Endothelial cell of umbilical vein (primary cell): ENCODE results near the gene CDC42EP3. TPM values are rescaled to one million over a fixed set of nuclear protein-coding genes. Genes with fewer than 3 reads are reported as not detected.

Experiments
- BruUV-seq: library from RNA; stranded (reverse); fragments of 400-500 nt; replicated peaks from 2 replicates; lab custom pipeline; 2021; lab: Mats Ljungman, UMichigan
- CTCF ChIA-PET: fragments of 300-600, 350-600 bp; sonication (Branson Sonifier 250); formaldehyde crosslinking; loops from one replicate; lab custom pipeline; 2021; ENCODE audit warnings: antibody characterized with exemption, inconsistent platforms; lab: Charles Lee
- POLR2A ChIA-PET: fragments of 300-600, 350-600 bp; sonication (Branson Sonifier 250); formaldehyde crosslinking; loops from one replicate; lab custom pipeline; 2021; ENCODE audit warnings: antibody characterized with exemption, inconsistent platforms; lab: Charles Lee
- DNase-seq: peaks from one replicate; pipeline ENCODE4 v3.0.0-alpha.2; 2011; ENCODE audit warnings: low read depth, low spot score
- FAIRE-seq: peaks from 2 replicates; lab custom pipeline; 2011; peaks lifted over from hg19 to GRCh38; lab: Jason Lieb, UNC
- H2AFZ ChIP-seq: 2 replicates; pipeline ENCODE4 v1.6.0; 2012; ENCODE audit warnings: low read depth, low read length, control low read depth, inconsistent platforms
- H3K27ac ChIP-seq: 2 replicates; pipeline ENCODE4 v1.5.1; 2011; ENCODE audit warnings: low read depth, mild to moderate bottlenecking, control low read depth, low read length, moderate library complexity; ENCODE audit not compliant: insufficient read depth
- H3K27me3 ChIP-seq, 2 experiments: 2 replicates each; pipeline versions ENCODE4 v1.6.0 to v1.6.1; 2011; ENCODE audit warnings: low read length in 2 of 2, mixed read lengths in 1 of 2; ENCODE audit not compliant: control insufficient read depth in 2 of 2, insufficient read depth in 2 of 2
- H3K36me3 ChIP-seq, 2 experiments: 2 replicates in 1 of 2; 3 replicates in 1 of 2; pipeline ENCODE4 v1.5.1; 2011; ENCODE audit warnings: low read length in 2 of 2, mild to moderate bottlenecking in 1 of 2, moderate library complexity in 1 of 2; ENCODE audit not compliant: control insufficient read depth in 2 of 2, insufficient read depth in 2 of 2; ENCODE audit errors: extremely low read depth in 1 of 2
- H3K4me1 ChIP-seq: 3 replicates; pipeline ENCODE4 v1.5.1; 2011; ENCODE audit warnings: mild to moderate bottlenecking, low read length; ENCODE audit not compliant: control insufficient read depth, insufficient read depth; ENCODE audit errors: extremely low read depth
- H3K4me2 ChIP-seq: 2 replicates; pipeline ENCODE4 v1.6.1; 2011; ENCODE audit warnings: low read length, control low read depth, mixed read lengths; ENCODE audit not compliant: insufficient read depth
- H3K4me3 ChIP-seq, 3 experiments: fragments of 200-600 bp in 1 of 3; sonication (generic), shearing (Covaris generic) in 1 of 3; replicated peaks in 1 of 3; 2 replicates each; pipeline ENCODE4 v1.5.1; 2011 to 2016; ENCODE audit warnings: control low read depth in 3 of 3, low read length in 3 of 3, mild to moderate bottlenecking in 2 of 3, inconsistent platforms in 1 of 3, low read depth in 1 of 3, moderate library complexity in 1 of 3; ENCODE audit not compliant: insufficient read depth in 1 of 3
- H3K79me2 ChIP-seq: 2 replicates; pipeline ENCODE4 v1.6.0; 2012; ENCODE audit warnings: low read length, inconsistent platforms; ENCODE audit not compliant: control insufficient read depth, insufficient read depth
- H3K9ac ChIP-seq: replicated peaks from 2 replicates; pipeline ENCODE3; 2011; ENCODE audit warnings: low read length, control low read depth; ENCODE audit not compliant: insufficient read depth; ENCODE audit errors: extremely low read depth
- H3K9me1 ChIP-seq: replicated peaks from 3 replicates; pipeline ENCODE4 v1.6.0; 2011; ENCODE audit warnings: mild to moderate bottlenecking, low read length; ENCODE audit not compliant: control insufficient read depth, insufficient read depth; ENCODE audit errors: extremely low read depth
- H3K9me3 ChIP-seq: replicated peaks from 2 replicates; pipeline ENCODE4 v1.5.1; 2012; ENCODE audit warnings: low read length, inconsistent platforms; ENCODE audit not compliant: control insufficient read depth, insufficient read depth
- H4K20me1 ChIP-seq: replicated peaks from 2 replicates; pipeline ENCODE3; 2011; ENCODE audit warnings: mild to moderate bottlenecking, low read length; ENCODE audit not compliant: control insufficient read depth, insufficient read depth; ENCODE audit errors: extremely low read depth
- CTCF ChIP-seq, 2 donors: IDR thresholded peaks; 1 replicate in 1 of 2; 2 replicates in 1 of 2; pipeline ENCODE4 v1.5.1; 2011; ENCODE audit warnings: low read length in 2 of 2, mild to moderate bottlenecking in 2 of 2, moderate library complexity in 2 of 2, control low read depth in 1 of 2, inconsistent platforms in 1 of 2, low read depth in 1 of 2; ENCODE audit not compliant: insufficient read depth in 1 of 2; ENCODE audit errors: extremely low read depth in 1 of 2
- EZH2 ChIP-seq: IDR thresholded peaks from 2 replicates; pipeline ENCODE4 v1.6.1; 2012; ENCODE audit warnings: borderline replicate concordance, low read depth, mild to moderate bottlenecking, moderate library complexity, low read length, inconsistent platforms; ENCODE audit not compliant: severe bottlenecking
- FOS ChIP-seq: IDR thresholded peaks from 2 replicates; pipeline ENCODE4 v1.6.1; 2011; ENCODE audit warnings: mild to moderate bottlenecking, low read length, moderate library complexity, borderline replicate concordance; ENCODE audit not compliant: insufficient read depth
- GATA2 ChIP-seq: IDR thresholded peaks from 2 replicates; pipeline ENCODE4 v1.7.0; 2011; ENCODE audit warnings: low read depth, mild to moderate bottlenecking, moderate library complexity, mixed read lengths, low read length; ENCODE audit not compliant: insufficient read length, insufficient read depth
- JUN ChIP-seq: IDR thresholded peaks from 2 replicates; pipeline ENCODE4 v1.6.1; 2011; ENCODE audit warnings: borderline replicate concordance, low read depth; ENCODE audit not compliant: insufficient read length, insufficient read depth
- MYC ChIP-seq: IDR thresholded peaks from one replicate; pipeline ENCODE4 v1.6.1; 2011; ENCODE audit warnings: mild to moderate bottlenecking, low read depth, low read length
- POLR2A ChIP-seq: IDR thresholded peaks from 2 replicates; pipeline ENCODE4 v1.6.1; 2012; ENCODE audit warnings: low read depth, mild to moderate bottlenecking, control low read depth, low read length
- POLR2AphosphoS5 ChIP-seq: IDR thresholded peaks from 2 replicates; pipeline ENCODE4 v1.6.1; 2012; ENCODE audit warnings: low read depth, mild to moderate bottlenecking, control low read depth, low read length, moderate library complexity; ENCODE audit not compliant: insufficient read depth
- dilution Hi-C: fragments of 300-500 bp; cut with MboI; formaldehyde crosslinking; loops from one replicate; pipeline ENCODE4 v1.15.0; 2019; ENCODE audit warnings: low sequenced_read_pairs; ENCODE audit not compliant: extremely low pct_ligation_motif_present
- intact Hi-C: fragments of 100-400 bp; cut with micrococcal nuclease; formaldehyde crosslinking; loops from one replicate; pipeline ENCODE4 v1.10.0; 2022
- polyA plus RNA-seq, 4 experiments: library from polyadenylated mRNA; depleted of rRNA in 3 of 4; stranded (reverse) in 3 of 4; unstranded in 1 of 4; fragments of >200 nt; gene quantifications; 2 replicates each; pipeline versions ENCODE4 v1.2.1 to v1.2.3, GENCODE V29; 2011 to 2012; ENCODE audit warnings: missing spikeins in 1 of 4
- total RNA-seq: library from RNA; stranded (reverse); gene quantifications from 2 replicates; pipeline ENCODE4 v1.2.3, GENCODE V29; 2021

Gene CDC42EP3
- total and polyA plus RNA-seq, 2 donors (not counting 3 experiments of a cell fraction or from before 2014, with no cell fraction given): 14.6 to 54.7 TPM

GRCh38 chr2:37615804-37616676, 55.4 kb downstream of the CDC42EP3 start:
- Histone ChIP-seq H3K79me2 (no peaks in the 10 kb centered on the region), H3K9ac (no peak overlapping the region), H3K9me3 (no peaks in the 10 kb centered on the region), H3K4me2 (no peak overlapping the region), H4K20me1 (no peaks in the 10 kb centered on the region), H2AFZ (peak overlapping the region; percentile 43), H3K27ac (peak overlapping the region; percentile 7), H3K4me1 (peaks cover 8% of the 10 kb centered on the region), H3K27me3 (no peaks in the 10 kb centered on the region), H3K4me3 (no peak overlapping the region), H3K9me1 (no peaks in the 10 kb centered on the region), H3K36me3 (no peaks in the 10 kb centered on the region)
- no TSS peak for BruUV-seq
- no peak for TF ChIP-seq CTCF (IDR thresholded peaks at IDR 0.05; ENCODE audit: extremely low read depth in 1 of 2, insufficient read depth in 1 of 2, low read depth in 1 of 2, low read length in 2 of 2)
- TF ChIP-seq MYC: no peak
- no peak for TF ChIP-seq JUN
- TF ChIP-seq GATA2: no peak
- TF ChIP-seq FOS: no peak
- no peak for TF ChIP-seq POLR2A
- TF ChIP-seq EZH2: no peak
- no peak for TF ChIP-seq POLR2AphosphoS5
- no peak for FAIRE-seq
- ChIA-PET CTCF (no interaction called here), POLR2A (no interaction called here)
- intact Hi-C loops (no loop called here), dilution Hi-C loops (no loop called here)
- DNase-seq: peak; percentile 54
